H1 (cell line): ENCODE measurements around the gene ACTR2. TPM values are rescaled to one million over a fixed set of nuclear protein-coding genes. Genes with fewer than 3 reads are reported as not detected.

Experiments
- CTCF ChIA-PET: fragments of 300-600 bp; sonication (Branson Sonifier 250); formaldehyde crosslinking; loops from one replicate; lab custom pipeline; 2021; ENCODE audit not compliant: partially characterized antibody; lab: Charles Lee
- POLR2A ChIA-PET: fragments of 300-600 bp; sonication (Branson Sonifier 250); formaldehyde crosslinking; loops from one replicate; lab custom pipeline; 2021; ENCODE audit warnings: inconsistent platforms; ENCODE audit not compliant: partially characterized antibody; lab: Charles Lee
- DNase-seq, 2 experiments: peaks; one replicate each; pipeline versions ENCODE4 v3.0.0 to v3.0.0-alpha.2; 2010 to 2022; ENCODE audit warnings: low spot score in 2 of 2, low read depth in 1 of 2, mixed read lengths in 1 of 2
- FAIRE-seq: peaks from 2 replicates; lab custom pipeline; 2011; peaks lifted over from hg19 to GRCh38; lab: Jason Lieb, UNC
- H2AFZ ChIP-seq: 2 replicates; pipeline ENCODE4 v1.8.1; 2012; ENCODE audit warnings: low read length, inconsistent platforms
- H2AK5ac ChIP-seq: 2 replicates; pipeline ENCODE4 v1.6.1; 2013; ENCODE audit warnings: low read depth, low read length
- H2BK120ac ChIP-seq: replicated peaks from 2 replicates; pipeline ENCODE3; 2013; ENCODE audit warnings: low read depth, low read length, inconsistent platforms
- H2BK12ac ChIP-seq: 2 replicates; pipeline ENCODE4 v1.6.1; 2013; ENCODE audit warnings: low read depth, low read length
- H2BK15ac ChIP-seq: 2 replicates; pipeline ENCODE4 v1.6.1; 2013; ENCODE audit warnings: low read length
- H2BK20ac ChIP-seq: 2 replicates; pipeline ENCODE4 v1.6.1; 2013; ENCODE audit warnings: low read length
- H2BK5ac ChIP-seq: 2 replicates; pipeline ENCODE4 v1.6.1; 2013; ENCODE audit warnings: low read depth, low read length
- H3K14ac ChIP-seq: 2 replicates; pipeline ENCODE4 v1.6.1; 2013; ENCODE audit warnings: inconsistent platforms; ENCODE audit not compliant: insufficient read length
- H3K18ac ChIP-seq: 2 replicates; pipeline ENCODE4 v1.6.1; 2013; ENCODE audit warnings: low read length; ENCODE audit errors: extremely low read depth
- H3K23ac ChIP-seq: 2 replicates; pipeline ENCODE4 v1.6.1; 2013; ENCODE audit warnings: inconsistent platforms; ENCODE audit not compliant: insufficient read length
- H3K23me2 ChIP-seq: 2 replicates; pipeline ENCODE4 v1.6.1; 2013; ENCODE audit warnings: low read depth, low read length
- H3K27ac ChIP-seq: 2 replicates; pipeline ENCODE4 v1.6.1; 2011; ENCODE audit warnings: low read depth, low read length, inconsistent platforms
- H3K27me3 ChIP-seq, 4 experiments: replicated peaks in 1 of 4; 1 replicate in 1 of 4; 2 replicates in 3 of 4; pipeline versions ENCODE4 v1.6.1 to v1.8.1; 2011 to 2013; ENCODE audit warnings: low read length in 3 of 4, mild to moderate bottlenecking in 3 of 4, inconsistent platforms in 2 of 4, mixed read lengths in 2 of 4, moderate library complexity in 1 of 4; ENCODE audit not compliant: control insufficient read depth in 3 of 4, insufficient read depth in 3 of 4; ENCODE audit errors: extremely low read depth in 1 of 4
- H3K36me3 ChIP-seq, 4 experiments: 2 replicates each; pipeline versions ENCODE4 v1.6.1 to v1.8.1; 2011 to 2013; ENCODE audit warnings: mild to moderate bottlenecking in 4 of 4, low read length in 3 of 4, moderate library complexity in 2 of 4, control low read depth in 1 of 4, inconsistent platforms in 1 of 4; ENCODE audit not compliant: insufficient read depth in 4 of 4, control insufficient read depth in 2 of 4
- H3K4ac ChIP-seq: replicated peaks from 2 replicates; pipeline ENCODE3; 2013; ENCODE audit warnings: low read length, low read depth, mixed read lengths, inconsistent platforms; ENCODE audit not compliant: insufficient read length
- H3K4me1 ChIP-seq, 4 experiments: replicated peaks in 1 of 4; 1 replicate in 1 of 4; 2 replicates in 3 of 4; pipeline versions ENCODE4 v1.6.1 to v1.8.1; 2011 to 2013; ENCODE audit warnings: low read length in 3 of 4, inconsistent platforms in 2 of 4, mixed read lengths in 1 of 4; ENCODE audit not compliant: insufficient read depth in 4 of 4, control insufficient read depth in 3 of 4
- H3K4me2 ChIP-seq, 2 experiments: 2 replicates each; pipeline versions ENCODE4 v1.6.1 to v1.8.1; 2011 to 2013; ENCODE audit warnings: low read depth in 2 of 2, low read length in 2 of 2, control low read depth in 1 of 2, inconsistent platforms in 1 of 2, mild to moderate bottlenecking in 1 of 2; ENCODE audit not compliant: insufficient read depth in 1 of 2
- H3K4me3 ChIP-seq, 4 experiments: fragments of 200-600, 300-600 bp in 1 of 4; sonication (generic), shearing (Covaris generic), sonication (Bioruptor Twin) in 1 of 4; 2 replicates each; pipeline versions ENCODE4 v1.5.1 to v1.8.1; 2011 to 2016; ENCODE audit warnings: low read length in 4 of 4, low read depth in 3 of 4, control low read depth in 2 of 4, inconsistent platforms in 2 of 4, mild to moderate bottlenecking in 2 of 4, mixed read lengths in 1 of 4, moderate library complexity in 1 of 4; ENCODE audit not compliant: insufficient read depth in 2 of 4; ENCODE audit errors: extremely low read depth in 1 of 4
- H3K56ac ChIP-seq: replicated peaks from 2 replicates; pipeline ENCODE3; 2013; ENCODE audit warnings: low read depth, mild to moderate bottlenecking, mixed read lengths, low read length, inconsistent platforms; ENCODE audit not compliant: insufficient read length
- H3K79me1 ChIP-seq: 2 replicates; pipeline ENCODE4 v1.6.1; 2013; ENCODE audit warnings: low read depth, low read length, control low read depth
- H3K79me2 ChIP-seq, 2 experiments: 2 replicates each; pipeline versions ENCODE4 v1.6.1 to v1.8.1; 2012 to 2013; ENCODE audit warnings: low read length in 2 of 2, mild to moderate bottlenecking in 2 of 2, inconsistent platforms in 1 of 2; ENCODE audit not compliant: insufficient read depth in 2 of 2, control insufficient read depth in 1 of 2
- H3K9ac ChIP-seq, 4 experiments: replicated peaks in 1 of 4; 1 replicate in 1 of 4; 2 replicates in 3 of 4; pipeline versions ENCODE4 v1.6.1 to v1.8.1; 2011 to 2013; ENCODE audit warnings: low read depth in 3 of 4, low read length in 3 of 4, control low read depth in 2 of 4, mild to moderate bottlenecking in 2 of 4, moderate library complexity in 2 of 4, inconsistent platforms in 1 of 4; ENCODE audit errors: extremely low read depth in 1 of 4
- H3K9me3 ChIP-seq, 2 experiments: 2 replicates each; pipeline versions ENCODE4 v1.6.1 to v1.8.1; 2012 to 2013; ENCODE audit warnings: mild to moderate bottlenecking in 2 of 2, moderate library complexity in 2 of 2, control low read depth in 1 of 2, inconsistent platforms in 1 of 2, low read depth in 1 of 2, low read length in 1 of 2, mixed read lengths in 1 of 2; ENCODE audit not compliant: insufficient read depth in 2 of 2
- H4K20me1 ChIP-seq, 2 experiments: replicated peaks in 1 of 2; 2 replicates each; pipeline versions ENCODE3 to v1.8.1; 2011 to 2013; ENCODE audit warnings: inconsistent platforms in 2 of 2, low read length in 2 of 2, mild to moderate bottlenecking in 1 of 2; ENCODE audit not compliant: insufficient read depth in 2 of 2, control insufficient read depth in 1 of 2
- H4K5ac ChIP-seq: 2 replicates; pipeline ENCODE4 v1.6.1; 2013; ENCODE audit warnings: low read length, low read depth, mixed read lengths, inconsistent platforms; ENCODE audit not compliant: insufficient read length
- H4K8ac ChIP-seq: 2 replicates; pipeline ENCODE4 v1.8.0; 2013; ENCODE audit warnings: mild to moderate bottlenecking, moderate library complexity, low read length, inconsistent platforms; ENCODE audit not compliant: insufficient read depth; ENCODE audit errors: extremely low read depth
- H4K91ac ChIP-seq: replicated peaks from 2 replicates; pipeline ENCODE3; 2013; ENCODE audit warnings: low read length, mixed read lengths, inconsistent platforms; ENCODE audit not compliant: insufficient read length
- ATF2 ChIP-seq: IDR thresholded peaks from 2 replicates; pipeline ENCODE4 v1.6.1; 2012; ENCODE audit warnings: low read length, inconsistent platforms
- BCL11A ChIP-seq, 2 experiments: IDR thresholded peaks; one replicate each; pipeline ENCODE4 v1.6.1; 2011; ENCODE audit warnings: low read depth in 2 of 2, low read length in 2 of 2, mild to moderate bottlenecking in 2 of 2
- CREB1 ChIP-seq: IDR thresholded peaks from 2 replicates; pipeline ENCODE4 v1.6.1; 2012; ENCODE audit warnings: inconsistent platforms
- EZH2 ChIP-seq: fragments of 200-600 bp; sonication (generic); IDR thresholded peaks from 2 replicates; pipeline ENCODE4 v1.7.1; 2012; ENCODE audit warnings: low read depth, mild to moderate bottlenecking, moderate library complexity, low read length, inconsistent platforms; ENCODE audit not compliant: severe bottlenecking
- HDAC2 ChIP-seq, 2 experiments: fragments of 300-600 bp in 1 of 2; sonication (generic) in 1 of 2; IDR thresholded peaks; 2 replicates each; pipeline ENCODE4 v1.6.1; 2011 to 2012; ENCODE audit warnings: low read depth in 2 of 2, low read length in 2 of 2, mild to moderate bottlenecking in 2 of 2, moderate library complexity in 2 of 2, borderline replicate concordance in 1 of 2, inconsistent platforms in 1 of 2
- NRF1 ChIP-seq: IDR thresholded peaks from 2 replicates; pipeline ENCODE4 v1.6.1; 2011; ENCODE audit warnings: mild to moderate bottlenecking, low read depth, low read length, improper control_type of control experiment
- POU5F1 ChIP-seq: IDR thresholded peaks from 2 replicates; pipeline ENCODE4 v1.6.1; 2011; ENCODE audit warnings: low read depth, mild to moderate bottlenecking, low read length, moderate library complexity
- RNF2 ChIP-seq: fragments of 200-900, 300-1000 bp; sonication (generic); IDR thresholded peaks from 2 replicates; pipeline ENCODE4 v1.7.1; 2016; ENCODE audit warnings: borderline replicate concordance, low read depth, mild to moderate bottlenecking, antibody characterized with exemption, low read length; ENCODE audit not compliant: poor library complexity, severe bottlenecking; ENCODE audit errors: missing control alignments
- SIN3A ChIP-seq, 2 experiments: IDR thresholded peaks in 1 of 2; conservative IDR thresholded peaks in 1 of 2; 2 replicates each; pipeline ENCODE4 v1.6.1; 2011 to 2012; ENCODE audit warnings: low read length in 2 of 2, improper control_type of control experiment in 1 of 2, low read depth in 1 of 2, mild to moderate bottlenecking in 1 of 2
- SIRT6 ChIP-seq: IDR thresholded peaks from one replicate; pipeline ENCODE4 v1.7.1; 2012; ENCODE audit warnings: low read length, inconsistent platforms
- SIX5 ChIP-seq: IDR thresholded peaks from 2 replicates; pipeline ENCODE4 v1.6.1; 2011; ENCODE audit warnings: mild to moderate bottlenecking, low read depth, low read length
- SP4 ChIP-seq: IDR thresholded peaks from 2 replicates; pipeline ENCODE4 v1.6.1; 2012; ENCODE audit warnings: low read length, inconsistent platforms
- WGBS, 2 experiments: shearing (Covaris generic) in 1 of 2; methylation state at CpG; one replicate each; pipeline versions ENCODE4 v1.1.6 to v1.1.7; 2013 to 2015; ENCODE audit warnings: low lambda C conversion rate in 2 of 2, mixed read lengths in 2 of 2, inconsistent platforms in 1 of 2, low coverage in 1 of 2, missing lambda C conversion rate in 1 of 2; ENCODE audit not compliant: insufficient replicate concordance in 2 of 2, insufficient coverage in 1 of 2, insufficient read length in 1 of 2; ENCODE audit errors: extremely low coverage in 1 of 2, missing lambda C conversion rate in 1 of 2; 5-methylcytosine and 5-hydroxymethylcytosine counted together
- polyA plus RNA-seq, 7 experiments: library from polyadenylated mRNA; depleted of rRNA in 3 of 7; stranded (reverse) in 5 of 7; unstranded in 2 of 7; fragments of >200 nt in 5 of 7; fragments of 200-250 nt in 2 of 7; gene quantifications; 1 replicate in 5 of 7; 2 replicates in 1 of 7; 4 replicates in 1 of 7; pipeline versions ENCODE4 v1.2.1 to v1.2.3, GENCODE V29; 2011 to 2013; ENCODE audit warnings: missing spikeins in 2 of 7, mixed read lengths in 2 of 7
- total RNA-seq: library from RNA; stranded (reverse); fragmentation: NEBNext Ultra II Directional; extraction: Animal tissue kit (Norgen Biotek cat#: 25700); gene quantifications from 2 replicates; pipeline ENCODE4 v1.2.1, GENCODE V29; 2021

ACTR2 gene
- total and polyA plus RNA-seq, 2 of the 8 experiments (the other 6 are each of a cell fraction or from before 2014, with no cell fraction given): 28.3 to 171 TPM

- ChIA-PET CTCF (interaction anchor here (0.9 to 3.6 kb wide), 15 partner anchors 12 to 310 kb away, joined by 3 to 20 read pairs (median 5); no protein-coding TSS in a partner anchor), POLR2A (no interaction called here)
- Histone ChIP-seq H2BK5ac (no peak overlapping the region), H3K79me1 (no peaks in the 10 kb centered on the region), H3K4me2 (no peak overlapping the region), H3K9me3 (no peaks in the 10 kb centered on the region), H3K36me3 (peaks cover 0 to 15% (median 8%) of the 10 kb centered on the region in 4 experiments; a peak in 5 of 8 replicates), H2AFZ (no peak overlapping the region), H2BK120ac (no peak overlapping the region), H2BK20ac (no peak overlapping the region), H4K20me1 (peaks cover 2 to 13% of the 10 kb centered on the region in 2 experiments), H4K91ac (no peak overlapping the region), H3K56ac (no peak overlapping the region), H2BK12ac (no peak overlapping the region), H3K18ac (no peak overlapping the region), H3K4ac (no peak overlapping the region), H3K9ac (no peak overlapping the region), H3K27me3 (no peaks in the 10 kb centered on the region; a peak in 1 of 7 replicates), H3K23ac (no peak overlapping the region), H2BK15ac (no peak overlapping the region), H4K8ac (no peak overlapping the region), H3K4me3 (no peak overlapping the region), H3K27ac (no peak overlapping the region), H3K23me2 (no peaks in the 10 kb centered on the region), H4K5ac (no peak overlapping the region), H3K79me2 (no peaks in the 10 kb centered on the region), H3K4me1 (peaks cover 0 to 4% (median 2%) of the 10 kb centered on the region in 4 experiments; a peak in 1 of 7 replicates), H2AK5ac (no peak overlapping the region), H3K14ac (no peak overlapping the region)
- no peak for DNase-seq
- 98% methylated on average over 7 of the region's 7 CpGs; no CpG with 5 or more reads in 1 of the 2 experiments for WGBS, 2 experiments
- no peak for FAIRE-seq
- TF ChIP-seq SP4 (no peak), ATF2 (no peak), CREB1 (no peak), SIRT6 (no peak), NRF1 (no peak), EZH2 (no peak), SIN3A (conservative IDR thresholded peaks at IDR 0.05 in 1 of 2, IDR thresholded peaks at IDR 0.05 in 1 of 2; ENCODE audit: low read depth in 1 of 2, low read length in 2 of 2) (no peak), HDAC2 (IDR thresholded peaks at IDR 0.05; ENCODE audit: borderline replicate concordance in 1 of 2, low read depth in 2 of 2, low read length in 2 of 2) (no peak), POU5F1 (no peak), BCL11A (IDR thresholded peaks at IDR 0.05; ENCODE audit: low read depth in 2 of 2, low read length in 2 of 2) (no peak), RNF2 (no peak), SIX5 (no peak)
These were observed 36.4 kb downstream of the ACTR2 start for GRCh38 chr2:65263986-65264385.
